Measurements from ENCODE around the gene ERI2. TPM values are rescaled to one million over a fixed set of nuclear protein-coding genes. Genes with fewer than 3 reads are reported as not detected.
"Not testable (repeated sequence)": the region's sequence is repeated elsewhere in the genome, so short reads cannot be mapped to it uniquely, and the experiment has no call there.

Gene ERI2
- total RNA-seq, 2 experiments from 2014 or later, result 0.25 to 0.45 TPM

GRCh38 chr16:20811889-20812439, 5.7 kb upstream of the ERI2 start:
- TF ChIP-seq CTCF (IDR thresholded peaks at IDR 0.05), result no peak
- Histone ChIP-seq H3K27ac (ENCODE audit: low read depth in 1 of 2, low read length in 2 of 2) (no peak overlapping the region), H3K4me1 (ENCODE audit: insufficient read depth, low read length) (peaks cover 13% of the 10 kb centered on the region), H3K9me3 (ENCODE audit: control insufficient read depth in 1 of 2, insufficient read depth in 1 of 2, low read length in 2 of 2) (no peaks in the 10 kb centered on the region), H3K36me3 (ENCODE audit: insufficient read depth, low read length) (no peaks in the 10 kb centered on the region), H3K27me3 (ENCODE audit: control insufficient read depth in 1 of 2, insufficient read depth in 2 of 2, low read length in 2 of 2) (no peaks in the 10 kb centered on the region), H3K4me3 (ENCODE audit: low read length) (no peak overlapping the region)
- ChIA-PET POLR2A (no interaction called here), CTCF (no interaction called here)
- Mint-ChIP-seq H3K27ac (no peak overlapping the region), H3K9me3 (no peaks in the 10 kb centered on the region), H3K36me3 (ENCODE audit: low read depth) (no peaks in the 10 kb centered on the region), H3K27me3 (no peaks in the 10 kb centered on the region), H3K4me3 (no peak overlapping the region), H3K4me1 (ENCODE audit: low read depth) (peaks cover 8% of the 10 kb centered on the region)
- no peak for DNase-seq
- ATAC-seq (ENCODE audit: poor library complexity), result no peak
- intact Hi-C loops (cut with DNase I, micrococcal nuclease), result no loop called here

DNA sequence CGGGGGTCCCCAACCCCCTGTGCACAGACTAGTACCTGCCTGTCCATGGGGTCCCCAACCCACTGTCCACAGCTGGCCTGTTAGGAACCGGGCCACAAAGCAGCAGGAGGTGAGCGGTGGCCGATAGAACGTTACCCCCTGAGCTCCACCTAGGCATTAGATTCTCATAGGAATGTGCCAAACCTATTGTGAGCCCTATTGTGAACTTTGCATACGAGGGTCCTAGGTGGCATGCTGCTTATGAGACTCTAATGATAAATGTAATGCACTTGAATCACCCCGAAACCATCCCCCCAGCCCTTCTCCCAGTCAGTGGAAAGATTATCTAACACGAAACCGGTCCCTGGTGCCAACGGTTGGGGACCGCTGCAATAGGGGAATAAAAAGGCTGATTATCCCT, 1.6 kb upstream of the ERI2 start:
- TF ChIP-seq CTCF (IDR thresholded peaks at IDR 0.05), result no peak
- intact Hi-C loops (cut with DNase I, micrococcal nuclease), result loop anchor here (2.0 to 5.0 kb wide), 3 partner anchors 66 to 94 kb away; partner anchors contain the start of genes THUMPD1 (in 2 of the 2), DCUN1D3 (in 1 of the 2) and LYRM1 (in 1 of the 2)
- H3K4me3 Mint-ChIP-seq, result peak overlapping the region; percentile 86
- peaks cover 5% of the 10 kb centered on the region for H3K36me3 Mint-ChIP-seq (ENCODE audit: low read depth)
- CTCF ChIA-PET, result no interaction called here
- no peak overlapping the region for H3K27ac Mint-ChIP-seq
- ATAC-seq (ENCODE audit: poor library complexity) (no peak), DNase-seq (no peak)
- H3K4me1 Mint-ChIP-seq (ENCODE audit: low read depth), result peaks cover 17% of the 10 kb centered on the region
- H3K27me3 ChIP-seq (ENCODE audit: control insufficient read depth in 1 of 2, insufficient read depth in 2 of 2, low read length in 2 of 2), result no peaks in the 10 kb centered on the region
- peaks cover 23% of the 10 kb centered on the region for H3K4me1 ChIP-seq (ENCODE audit: insufficient read depth, low read length)
- no peaks in the 10 kb centered on the region for H3K36me3 ChIP-seq (ENCODE audit: insufficient read depth, low read length)
- no peaks in the 10 kb centered on the region for H3K9me3 ChIP-seq (ENCODE audit: control insufficient read depth in 1 of 2, insufficient read depth in 1 of 2, low read length in 2 of 2)
- H3K27ac ChIP-seq (ENCODE audit: low read depth in 1 of 2, low read length in 2 of 2), result no peak overlapping the region
- H3K4me3 ChIP-seq (ENCODE audit: low read length), result no peak overlapping the region
- POLR2A ChIA-PET, result no interaction called here
- no peaks in the 10 kb centered on the region for H3K27me3 Mint-ChIP-seq
- no peaks in the 10 kb centered on the region for H3K9me3 Mint-ChIP-seq

DNA sequence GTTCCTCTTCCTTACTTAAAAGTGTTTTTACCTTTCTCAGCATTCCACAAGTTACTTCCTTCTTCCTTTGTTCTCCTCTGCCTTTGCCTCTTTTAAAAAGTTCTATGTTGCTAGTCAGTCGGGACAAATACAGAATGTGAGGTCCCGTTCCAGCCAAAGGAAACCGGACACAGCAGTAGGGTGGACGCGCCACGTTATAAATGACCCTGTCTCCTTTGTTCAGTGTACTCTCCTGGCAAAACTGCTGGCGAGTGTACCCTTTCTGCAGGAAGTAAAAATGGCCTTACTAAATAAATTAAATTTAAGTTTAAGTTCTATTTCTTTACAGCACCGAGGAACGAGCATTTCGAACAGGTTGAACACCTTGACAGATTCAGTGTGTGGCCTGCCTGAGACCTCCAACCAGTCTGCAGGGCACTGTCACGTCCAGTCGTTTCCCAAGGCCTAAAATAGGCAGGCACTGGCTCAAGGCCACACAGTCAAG, 546 bp downstream of the ERI2 start:
- H3K9me3 ChIP-seq (ENCODE audit: control insufficient read depth in 1 of 2, insufficient read depth in 1 of 2, low read length in 2 of 2); H3K27me3 ChIP-seq (ENCODE audit: control insufficient read depth in 1 of 2, insufficient read depth in 2 of 2, low read length in 2 of 2); ATAC-seq (ENCODE audit: poor library complexity); H3K9me3 Mint-ChIP-seq; DNase-seq; H3K36me3 Mint-ChIP-seq (ENCODE audit: low read depth); H3K36me3 ChIP-seq (ENCODE audit: insufficient read depth, low read length); H3K27me3 Mint-ChIP-seq: not testable (repeated sequence)
- intact Hi-C loops (cut with DNase I, micrococcal nuclease), result loop anchor here (2.0 to 5.0 kb wide), 3 partner anchors 63 to 97 kb away; partner anchors contain the start of genes THUMPD1 (in 2 of the 2), DCUN1D3 (in 1 of the 2) and LYRM1 (in 1 of the 2)
- Mint-ChIP-seq H3K4me3 (peak overlapping the region; percentile 98), H3K27ac (peak overlapping the region; percentile 81), H3K4me1 (ENCODE audit: low read depth) (peaks cover 17% of the 10 kb centered on the region)
- peaks cover 23% of the 10 kb centered on the region for H3K4me1 ChIP-seq (ENCODE audit: insufficient read depth, low read length)
- ChIA-PET CTCF (interaction anchor here (0.7 to 1.4 kb wide), 3 partner anchors 41 to 83 kb away, joined by 3 read pairs; no protein-coding TSS in a partner anchor), POLR2A (interaction anchor here (0.9 to 1.8 kb wide), 3 partner anchors 64 to 95 kb away, joined by 3 to 12 read pairs (median 8); partner anchors contain the start of genes DCUN1D3, LYRM1 and THUMPD1)
- peak overlapping the region; percentile 49 to 72 for H3K27ac ChIP-seq (ENCODE audit: low read depth in 1 of 2, low read length in 2 of 2)
- peak overlapping the region; percentile 92 for H3K4me3 ChIP-seq (ENCODE audit: low read length)
